T-helper 22 cell (primary cell): Measurements from ENCODE around the gene FXYD6.
"Not testable (repeated sequence)": the region's sequence is repeated elsewhere in the genome, so short reads cannot be mapped to it uniquely, and the experiment has no call there.

Experiments used
- DNase-seq: peaks from one replicate; pipeline ENCODE4 v3.0.0-alpha.2; 2020; ENCODE audit warnings: low read depth

Gene FXYD6

GRCh38 chr11:117876341-117877119 lies at the start of gene FXYD6:
Gene FXYD6, minus strand, starts transcription at chr11:117876658. Its CDS starts 33,882 bp downstream, at chr11:117842776.
- DNase-seq = no peak

GRCh38 chr11:117926166-117926565 lies 49.7 kb upstream of the FXYD6 start:
- not testable (repeated sequence) for DNase-seq

GRCh38 chr11:117925198-117925925 lies 48.9 kb upstream of the FXYD6 start:
- no peak for DNase-seq

- DNase-seq = no peak
Measured at GRCh38 chr11:117924631-117925170, 48.2 kb upstream of the FXYD6 start.

GRCh38 chr11:117923773-117924172 lies 47.3 kb upstream of the FXYD6 start:
- no peak for DNase-seq

- no peak for DNase-seq
Measured at GRCh38 chr11:117923275-117923674, 46.8 kb upstream of the FXYD6 start.

- no peak for DNase-seq
Measured at GRCh38 chr11:117921893-117922292, 45.4 kb upstream of the FXYD6 start.

GRCh38 chr11:117921456-117921855 lies 45.0 kb upstream of the FXYD6 start:
- DNase-seq = no peak

- no peak for DNase-seq
Measured at GRCh38 chr11:117919781-117920221, 43.3 kb upstream of the FXYD6 start.

- no peak for DNase-seq
Measured at GRCh38 chr11:117919341-117919740, 42.9 kb upstream of the FXYD6 start.

- no peak for DNase-seq
Measured at GRCh38 chr11:117918366-117919255, 42.2 kb upstream of the FXYD6 start.

GRCh38 chr11:117917591-117918151 lies 41.2 kb upstream of the FXYD6 start:
- DNase-seq = no peak

GRCh38 chr11:117916956-117917355 lies 40.5 kb upstream of the FXYD6 start:
- DNase-seq = no peak

GRCh38 chr11:117915672-117916235 lies 39.3 kb upstream of the FXYD6 start:
- DNase-seq = no peak

GRCh38 chr11:117914991-117915618 lies 38.6 kb upstream of the FXYD6 start:
- no peak for DNase-seq

- no peak for DNase-seq
Measured at GRCh38 chr11:117914398-117914761, 37.9 kb upstream of the FXYD6 start.

- no peak for DNase-seq
Measured at GRCh38 chr11:117913736-117914397, 37.4 kb upstream of the FXYD6 start.

- DNase-seq = no peak
Measured at GRCh38 chr11:117912497-117912896, 36.0 kb upstream of the FXYD6 start.

- DNase-seq = no peak
Measured at GRCh38 chr11:117911694-117912093, 35.2 kb upstream of the FXYD6 start.

- no peak for DNase-seq
Measured at GRCh38 chr11:117910941-117911655, 34.6 kb upstream of the FXYD6 start.
